ENCODE data around the gene FAHD2A.

- TF ChIP-seq CTCF (IDR thresholded peaks at IDR 0.05; ENCODE audit: borderline replicate concordance, extremely low read depth, low read length, poor library complexity, severe bottlenecking) (no peak), EZH2 (IDR thresholded peaks at IDR 0.05; ENCODE audit: borderline replicate concordance, low read depth, low read length, severe bottlenecking) (no peak)
Observed at GRCh38 chr2:95374451-95374920, 28.0 kb upstream of the FAHD2A start.

Measured in DND-41 (cell line).